ENCODE results near the gene TCF4. TPM values are rescaled to one million over a fixed set of nuclear protein-coding genes. Genes with fewer than 3 reads are reported as not detected.

The TCF4 gene
- total and polyA plus RNA-seq, 2 of the 13 experiments (the other 11 are each of a cell fraction or from before 2014, with no cell fraction given) = not detected

DNA sequence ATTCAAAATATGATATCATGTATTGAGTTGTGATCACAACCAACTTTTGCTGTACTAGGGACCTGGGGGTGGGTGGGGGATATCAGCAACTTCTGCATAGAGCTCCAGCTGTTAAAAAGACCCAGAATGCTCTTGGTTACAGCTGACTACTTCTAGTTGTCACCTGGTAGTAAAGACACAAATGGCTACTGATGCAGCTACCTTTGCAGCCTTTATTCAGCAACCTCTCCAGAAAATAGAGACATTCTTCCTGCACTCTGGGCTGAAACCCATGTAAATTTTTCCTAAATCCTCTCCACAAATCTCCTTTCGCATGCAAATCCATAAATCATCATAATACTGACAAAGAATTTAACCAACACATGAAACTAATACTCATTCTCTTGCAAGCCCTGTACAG lies 238.3 kb downstream of the TCF4 start:
- Histone ChIP-seq H3K4me2 (ENCODE audit: low read depth, low read length) (no peak overlapping the region), H3K36me3 (replicated peaks in 1 of 2; ENCODE audit: control insufficient read depth in 1 of 2, insufficient read depth in 2 of 2, low read length in 2 of 2) (no peaks in the 10 kb centered on the region), H3K4me3 (replicated peaks in 1 of 3; ENCODE audit: insufficient read depth in 1 of 3, low read depth in 2 of 3, low read length in 3 of 3) (no peak overlapping the region), H3K79me2 (ENCODE audit: insufficient read depth, low read length) (no peaks in the 10 kb centered on the region), H3K4me1 (ENCODE audit: insufficient read depth, low read length) (no peaks in the 10 kb centered on the region), H3K9me3 (ENCODE audit: low read length) (no peaks in the 10 kb centered on the region), H3K27ac (ENCODE audit: extremely low read length, insufficient read depth, low read length) (no peak overlapping the region), H4K20me1 (ENCODE audit: insufficient read depth, low read length) (no peaks in the 10 kb centered on the region), H3K27me3 (ENCODE audit: control insufficient read depth in 1 of 2, insufficient read depth in 2 of 2, low read length in 2 of 2) (no peaks in the 10 kb centered on the region), H3K9ac (ENCODE audit: insufficient read depth, low read depth, low read length) (no peak overlapping the region), H2AFZ (ENCODE audit: low read length) (no peak overlapping the region)
- ATAC-seq (no peak), FAIRE-seq (no peak), DNase-seq (ENCODE audit: low spot score) (no peak)
- WGBS (ENCODE audit: low lambda C conversion rate) = 0% methylated on average over 1 of the region's 1 CpG
- intact Hi-C loops (cut with micrococcal nuclease; ENCODE audit: unreplicated experiment) (no loop called here), in situ Hi-C loops (cut with HindIII; ENCODE audit: extremely low pct_ligation_motif_present, low pct_unique_long_range_greater_than_20kb) (no loop called here)
- CTCF ChIA-PET (ENCODE audit: low intra/inter-chr PET ratio, low total read pairs) = no interaction called here
- BruUV-seq (replicated peaks) = no TSS peak
- TF ChIP-seq ELF3 (CRISPR knock-in tag; IDR thresholded peaks at IDR 0.05) = no peak
- TF ChIP-seq, protein P1, sequence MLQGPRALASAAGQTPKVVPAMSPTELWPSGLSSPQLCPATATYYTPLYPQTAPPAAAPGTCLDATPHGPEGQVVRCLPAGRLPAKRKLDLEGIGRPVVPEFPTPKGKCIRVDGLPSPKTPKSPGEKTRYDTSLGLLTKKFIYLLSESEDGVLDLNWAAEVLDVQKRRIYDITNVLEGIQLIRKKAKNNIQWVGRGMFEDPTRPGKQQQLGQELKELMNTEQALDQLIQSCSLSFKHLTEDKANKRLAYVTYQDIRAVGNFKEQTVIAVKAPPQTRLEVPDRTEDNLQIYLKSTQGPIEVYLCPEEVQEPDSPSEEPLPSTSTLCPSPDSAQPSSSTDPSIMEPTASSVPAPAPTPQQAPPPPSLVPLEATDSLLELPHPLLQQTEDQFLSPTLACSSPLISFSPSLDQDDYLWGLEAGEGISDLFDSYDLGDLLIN (CRISPR knock-in tag; IDR thresholded peaks at IDR 0.05; ENCODE audit: borderline replicate concordance) = no peak
- TF ChIP-seq, protein P2, sequence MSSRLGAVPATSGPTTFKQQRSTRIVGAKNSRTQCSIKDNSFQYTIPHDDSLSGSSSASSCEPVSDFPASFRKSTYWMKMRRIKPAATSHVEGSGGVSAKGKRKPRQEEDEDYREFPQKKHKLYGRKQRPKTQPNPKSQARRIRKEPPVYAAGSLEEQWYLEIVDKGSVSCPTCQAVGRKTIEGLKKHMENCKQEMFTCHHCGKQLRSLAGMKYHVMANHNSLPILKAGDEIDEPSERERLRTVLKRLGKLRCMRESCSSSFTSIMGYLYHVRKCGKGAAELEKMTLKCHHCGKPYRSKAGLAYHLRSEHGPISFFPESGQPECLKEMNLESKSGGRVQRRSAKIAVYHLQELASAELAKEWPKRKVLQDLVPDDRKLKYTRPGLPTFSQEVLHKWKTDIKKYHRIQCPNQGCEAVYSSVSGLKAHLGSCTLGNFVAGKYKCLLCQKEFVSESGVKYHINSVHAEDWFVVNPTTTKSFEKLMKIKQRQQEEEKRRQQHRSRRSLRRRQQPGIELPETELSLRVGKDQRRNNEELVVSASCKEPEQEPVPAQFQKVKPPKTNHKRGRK (CRISPR knock-in tag; IDR thresholded peaks at IDR 0.05) = no peak
- POLR2A ChIA-PET = no interaction called here

DNA sequence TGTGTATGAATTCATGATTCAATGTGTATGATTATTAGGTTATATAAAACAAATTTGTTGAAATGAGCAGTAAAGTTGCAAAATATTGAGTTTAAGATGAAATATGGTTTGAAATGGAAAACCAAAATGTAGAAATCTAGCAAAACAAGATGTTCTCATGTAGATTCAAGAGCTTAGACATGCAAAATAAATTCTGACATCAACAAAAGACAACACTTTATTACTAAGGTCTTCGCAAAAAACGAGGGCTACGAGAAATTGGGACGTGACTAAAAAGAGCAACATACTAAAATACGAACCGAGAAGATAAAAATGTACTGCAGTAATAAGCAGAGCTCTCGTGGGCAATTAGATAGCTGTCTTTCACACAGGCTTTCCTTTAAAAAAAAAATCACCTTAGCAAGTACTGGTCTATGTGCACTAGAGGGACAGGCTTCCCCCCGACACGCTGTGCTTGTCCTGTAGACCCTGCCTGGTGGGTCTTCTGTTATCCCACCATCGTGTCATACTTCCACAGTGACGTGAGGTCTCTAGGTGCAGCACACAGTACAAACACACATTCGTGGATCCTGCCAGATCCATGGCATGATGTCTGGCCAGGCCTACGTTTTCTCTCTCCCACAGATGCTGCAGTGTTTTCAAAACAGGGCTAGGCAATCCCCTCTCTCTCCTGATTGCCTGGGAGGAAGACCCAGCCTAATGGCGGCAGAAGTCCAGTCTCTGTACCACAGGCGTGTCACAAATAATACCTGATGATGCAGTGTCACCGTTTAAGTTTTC lies 240.8 kb downstream of the TCF4 start:
- Histone ChIP-seq H3K27me3 (ENCODE audit: control insufficient read depth in 1 of 2, insufficient read depth in 2 of 2, low read length in 2 of 2) (no peaks in the 10 kb centered on the region), H4K20me1 (ENCODE audit: insufficient read depth, low read length) (no peaks in the 10 kb centered on the region), H3K79me2 (ENCODE audit: insufficient read depth, low read length) (no peaks in the 10 kb centered on the region), H3K4me1 (ENCODE audit: insufficient read depth, low read length) (no peaks in the 10 kb centered on the region), H3K9ac (ENCODE audit: insufficient read depth, low read depth, low read length) (no peak overlapping the region), H3K4me2 (ENCODE audit: low read depth, low read length) (no peak overlapping the region), H3K36me3 (replicated peaks in 1 of 2; ENCODE audit: control insufficient read depth in 1 of 2, insufficient read depth in 2 of 2, low read length in 2 of 2) (no peaks in the 10 kb centered on the region), H3K9me3 (ENCODE audit: low read length) (no peaks in the 10 kb centered on the region), H2AFZ (ENCODE audit: low read length) (no peak overlapping the region), H3K4me3 (replicated peaks in 1 of 3; ENCODE audit: insufficient read depth in 1 of 3, low read depth in 2 of 3, low read length in 3 of 3) (no peak overlapping the region), H3K27ac (ENCODE audit: extremely low read length, insufficient read depth, low read length) (no peak overlapping the region)
- TF ChIP-seq NFE2L2 (IDR thresholded peaks at IDR 0.05; ENCODE audit: low read length) (no peak), CREB1 (IDR thresholded peaks at IDR 0.05) (peak; percentile 10; the same call in 1 of the 2 replicates), CREB1 (CRISPR knock-in tag; IDR thresholded peaks at IDR 0.05) (no peak)
- FAIRE-seq = no peak
- under 1% methylated on average over 16 of the region's 16 CpGs for whole genome bisulfite sequencing (ENCODE audit: low lambda C conversion rate)
- CTCF ChIA-PET (ENCODE audit: low intra/inter-chr PET ratio, low total read pairs) = no interaction called here
- intact Hi-C loops (cut with micrococcal nuclease; ENCODE audit: unreplicated experiment) = no loop called here
- no peak for ATAC-seq
- BruUV-seq (replicated peaks) = no TSS peak
- in situ Hi-C loops (cut with HindIII; ENCODE audit: extremely low pct_ligation_motif_present, low pct_unique_long_range_greater_than_20kb) = no loop called here
- POLR2A ChIA-PET = no interaction called here
- DNase-seq (ENCODE audit: low spot score) = no peak

Data from HepG2 (cell line).